HTR-8/SVneo (cell line): ENCODE measurements around the gene PRKG1.
A peak's percentile ranks its signal among the peaks of the same experiment; 100 is the strongest.

Experiments used
- DNase-seq: peaks from one replicate; pipeline ENCODE4 v3.0.0; 2011; ENCODE audit warnings: low spot score, mixed read lengths; ENCODE audit not compliant: insufficient read length
- FAIRE-seq: peaks from 2 replicates; lab custom pipeline; 2011; peaks lifted over from hg19 to GRCh38; lab: Jason Lieb, UNC

The PRKG1 gene

DNA sequence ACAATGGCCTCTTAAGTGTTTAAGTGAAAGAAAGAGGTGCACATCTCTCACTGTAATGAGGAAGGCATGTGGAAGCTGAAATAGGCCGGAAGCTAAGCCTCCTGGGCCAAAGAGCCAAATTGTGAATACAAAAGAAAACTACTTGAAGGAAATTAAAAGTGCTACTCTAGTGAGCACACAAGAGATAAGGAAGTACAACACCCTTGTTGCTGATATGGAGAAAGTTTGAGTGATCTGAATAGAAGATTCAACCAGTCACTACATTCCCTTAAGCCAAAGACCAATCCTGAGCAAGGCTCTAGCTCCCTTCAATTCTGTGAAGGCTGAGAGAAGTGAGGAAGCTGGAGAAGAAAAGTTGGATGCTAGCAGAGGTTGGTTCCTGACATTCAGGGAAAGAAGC lies 1248.0 kb downstream of the PRKG1 start:
- FAIRE-seq: no peak
- no peak for DNase-seq

GRCh38 chr10:52322936-52323335 lies 1248.6 kb downstream of the PRKG1 start:
- DNase-seq (no peak), FAIRE-seq (no peak)

DNA sequence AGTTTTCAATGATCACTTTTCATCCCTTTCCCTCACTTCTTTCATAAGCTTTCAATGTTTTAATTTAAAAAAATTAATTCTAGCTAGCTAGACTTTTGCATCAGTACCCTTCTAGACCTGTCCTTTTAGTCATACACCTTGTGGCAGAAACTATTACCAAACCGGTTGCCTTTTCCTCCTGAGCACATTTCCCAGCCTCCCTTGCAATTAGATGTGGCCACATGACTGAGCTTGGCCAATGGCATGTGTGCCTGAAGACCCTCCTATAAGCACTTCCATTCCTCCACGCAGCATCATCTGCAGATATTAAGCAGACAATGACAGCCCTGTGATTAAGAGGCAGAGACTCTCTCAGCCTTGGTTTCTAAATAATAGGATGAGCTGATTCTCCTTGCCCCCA lies 1252.1 kb downstream of the PRKG1 start:
- FAIRE-seq: no peak
- DNase-seq: no peak

GRCh38 chr10:52331638-52332364 lies 1257.5 kb downstream of the PRKG1 start:
- no peak for DNase-seq
- peak; percentile 20 for FAIRE-seq

DNA sequence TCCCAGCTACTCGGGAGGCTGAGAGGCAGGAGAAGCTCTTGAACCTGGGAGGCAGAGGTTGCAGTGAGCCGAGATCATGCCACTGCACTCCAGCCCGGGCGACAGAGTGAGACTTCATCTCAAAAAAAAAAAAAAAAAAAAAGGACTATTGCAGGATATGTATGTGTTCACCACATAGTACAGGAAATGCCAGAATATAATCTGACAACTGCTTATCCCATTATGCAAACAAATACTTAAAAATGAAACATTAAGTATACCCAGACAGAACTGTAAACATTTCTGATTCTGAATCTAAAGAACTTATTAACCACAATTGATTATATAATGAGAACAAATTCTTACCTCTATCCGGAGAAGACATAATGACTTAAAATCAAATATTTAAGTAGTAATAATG lies 1258.5 kb downstream of the PRKG1 start:
- DNase-seq (no peak), FAIRE-seq (no peak)

GRCh38 chr10:52334595-52334994 lies 1260.3 kb downstream of the PRKG1 start:
- DNase-seq (no peak), FAIRE-seq (no peak)

DNA sequence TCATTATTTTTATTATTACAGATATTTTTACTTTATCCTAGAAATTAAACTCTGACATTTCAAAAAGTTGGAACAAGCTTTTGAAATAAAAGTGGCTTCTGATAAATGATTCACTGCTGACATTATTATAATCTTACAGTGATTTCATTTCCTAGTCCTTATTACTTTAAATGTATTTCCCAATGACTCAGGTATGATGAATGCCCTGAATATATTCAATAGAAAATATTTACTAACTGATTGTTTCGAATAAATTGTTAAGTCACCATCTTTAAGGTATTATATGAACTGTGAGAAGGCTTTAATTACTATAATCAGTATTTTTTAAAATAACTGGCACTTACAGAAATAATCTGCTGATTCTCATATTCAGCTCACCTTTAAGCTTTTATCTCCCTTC lies 1261.4 kb downstream of the PRKG1 start:
- no peak for DNase-seq
- FAIRE-seq: no peak

- no peak for FAIRE-seq
- DNase-seq: no peak
Observed at GRCh38 chr10:52337225-52337624, 1262.9 kb downstream of the PRKG1 start.

DNA sequence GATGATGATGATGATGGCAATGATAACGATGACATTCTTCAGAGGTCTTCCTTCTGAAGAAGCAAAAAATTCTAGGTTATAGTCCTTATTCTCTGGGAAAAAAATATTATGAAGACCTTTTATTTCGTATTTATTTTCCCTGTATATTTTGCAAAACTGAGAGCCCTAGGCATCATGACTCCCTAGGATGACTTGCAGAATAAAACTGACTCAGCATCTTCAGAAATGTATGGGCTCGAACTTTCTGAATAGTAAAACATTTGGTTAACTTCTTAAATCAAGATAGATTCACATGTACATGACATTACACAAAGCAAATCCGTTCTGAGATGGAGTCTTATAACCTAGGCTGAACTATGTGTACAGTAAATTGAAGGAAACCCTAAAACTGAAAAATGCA lies 1269.2 kb downstream of the PRKG1 start:
- no peak for FAIRE-seq

GRCh38 chr10:52346394-52347326 lies 1272.4 kb downstream of the PRKG1 start:
- no peak for FAIRE-seq

More for the DNA sequence above, 1269.2 kb downstream of the PRKG1 start:
- DNase-seq: no peak

GRCh38 chr10:52347327-52347667 lies 1273.0 kb downstream of the PRKG1 start:
- DNase-seq: no peak
- no peak for FAIRE-seq

More at GRCh38 chr10:52346394-52347326, 1272.4 kb downstream of the PRKG1 start:
- no peak for DNase-seq
